ENCODE data around the gene PRKAR2B. TPM values are rescaled to one million over a fixed set of nuclear protein-coding genes. Genes with fewer than 3 reads are reported as not detected.
"Not testable (repeated sequence)": the region's sequence is repeated elsewhere in the genome, so short reads cannot be mapped to it uniquely, and the experiment has no call there.

The PRKAR2B gene
- polyA plus RNA-seq, 3 donors: 33.3 to 41.0 (median 37.5) TPM

- DNase-seq (ENCODE audit: extremely low read depth in 1 of 11, low read depth in 9 of 11, low spot score in 4 of 11): not testable (repeated sequence)
Observed at GRCh38 chr7:107099154-107099553, 54.6 kb downstream of the PRKAR2B start.

GRCh38 chr7:107100824-107101223 lies 56.3 kb downstream of the PRKAR2B start:
- DNase-seq (ENCODE audit: extremely low read depth in 1 of 11, low read depth in 9 of 11, low spot score in 4 of 11): no peak

DNA sequence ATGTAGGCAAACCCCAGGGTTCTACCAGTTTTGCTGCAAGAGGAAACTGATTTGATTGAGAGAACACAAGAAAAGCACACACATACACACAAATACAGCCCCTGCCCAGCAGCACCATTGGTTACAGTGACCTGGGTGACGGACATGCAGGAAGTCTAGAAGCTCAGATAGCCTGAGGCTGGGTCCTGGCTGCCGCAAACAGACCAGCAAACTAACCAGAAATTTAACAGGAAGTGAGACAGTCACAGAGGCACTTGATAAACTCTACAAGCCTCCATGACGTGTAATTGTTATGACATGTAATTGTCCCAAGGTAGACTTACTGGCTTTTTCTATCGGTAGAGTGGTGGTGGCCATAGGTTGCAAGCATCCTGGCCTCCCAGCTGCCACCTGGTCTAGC lies 58.9 kb downstream of the PRKAR2B start:
- peak in 2 of 11 donors; percentile 16 to 17 for DNase-seq (ENCODE audit: extremely low read depth in 1 of 11, low read depth in 9 of 11, low spot score in 4 of 11)

GRCh38 chr7:107104801-107105200 lies 60.3 kb downstream of the PRKAR2B start:
- no peak for DNase-seq (ENCODE audit: extremely low read depth in 1 of 11, low read depth in 9 of 11, low spot score in 4 of 11)

DNA sequence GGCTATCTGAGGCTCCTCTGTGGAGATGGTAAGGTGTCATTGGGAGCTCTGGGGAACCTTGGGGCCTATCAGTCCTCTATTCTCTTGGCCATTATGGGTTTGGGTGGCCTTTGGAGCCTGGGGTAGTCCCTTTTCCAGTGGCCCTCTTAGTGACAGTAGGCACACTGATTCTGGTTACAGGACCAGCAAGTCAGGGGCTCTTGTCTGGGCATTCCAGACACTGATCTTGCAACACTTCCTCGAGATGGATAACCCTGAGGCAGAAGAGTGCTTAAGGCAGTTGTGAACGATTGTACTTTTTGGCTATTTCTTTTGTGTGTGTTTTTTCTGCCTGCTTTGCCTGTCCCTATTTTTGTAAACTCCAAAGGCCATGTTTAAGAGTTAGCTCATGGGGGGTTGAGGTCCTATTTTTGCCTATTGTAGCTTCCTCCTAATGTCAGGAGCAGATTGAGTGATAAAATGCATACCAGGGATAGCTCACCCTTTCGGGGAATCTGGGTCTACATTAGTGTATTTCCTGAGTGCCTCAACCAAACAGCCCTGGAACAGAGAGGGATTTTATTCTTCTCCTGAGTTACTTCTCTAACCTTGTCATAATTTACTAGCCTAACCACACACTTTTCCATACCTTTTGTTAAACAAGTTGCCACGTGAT lies 61.2 kb downstream of the PRKAR2B start:
- no peak for DNase-seq (ENCODE audit: extremely low read depth in 1 of 11, low read depth in 9 of 11, low spot score in 4 of 11)

DNA sequence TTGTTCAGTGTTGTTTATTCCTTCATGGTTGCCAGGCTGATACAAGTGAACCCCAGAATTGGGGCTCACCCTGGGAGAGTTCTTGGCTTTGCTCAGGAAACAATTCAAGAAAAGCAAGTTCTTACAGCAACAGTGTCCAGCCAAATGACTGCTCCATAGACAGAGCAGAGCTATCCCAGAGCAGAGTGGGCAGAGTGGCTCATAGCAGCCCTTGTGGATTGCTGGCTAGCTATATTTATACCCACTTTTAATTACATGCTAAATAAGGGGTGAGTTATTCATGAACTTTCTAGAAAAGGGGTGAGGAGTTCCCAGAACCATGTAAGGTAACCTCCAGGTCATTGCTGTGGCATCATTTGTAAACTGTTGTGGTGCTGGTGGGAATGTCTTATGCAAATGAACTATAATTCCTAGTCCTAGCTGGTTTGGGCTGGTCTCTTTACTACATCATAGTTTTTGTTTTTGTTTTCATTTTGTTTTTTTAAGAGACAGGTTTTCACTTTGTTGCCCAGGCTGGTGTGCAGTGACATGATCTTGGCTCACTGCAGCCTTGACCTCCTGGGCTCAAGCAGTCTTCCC lies 64.4 kb downstream of the PRKAR2B start:
- no peak for DNase-seq (ENCODE audit: extremely low read depth in 1 of 11, low read depth in 9 of 11, low spot score in 4 of 11)

GRCh38 chr7:107109955-107110354 lies 65.5 kb downstream of the PRKAR2B start:
- DNase-seq (ENCODE audit: extremely low read depth in 1 of 11, low read depth in 9 of 11, low spot score in 4 of 11): no peak

GRCh38 chr7:107111196-107111595 lies 66.7 kb downstream of the PRKAR2B start:
- DNase-seq (ENCODE audit: extremely low read depth in 1 of 11, low read depth in 9 of 11, low spot score in 4 of 11): no peak

- DNase-seq (ENCODE audit: extremely low read depth in 1 of 11, low read depth in 9 of 11, low spot score in 4 of 11): peak in 3 of 11 donors; percentile 16 to 50 (median 26)
Observed at GRCh38 chr7:107113866-107114265, 69.4 kb downstream of the PRKAR2B start.

DNA sequence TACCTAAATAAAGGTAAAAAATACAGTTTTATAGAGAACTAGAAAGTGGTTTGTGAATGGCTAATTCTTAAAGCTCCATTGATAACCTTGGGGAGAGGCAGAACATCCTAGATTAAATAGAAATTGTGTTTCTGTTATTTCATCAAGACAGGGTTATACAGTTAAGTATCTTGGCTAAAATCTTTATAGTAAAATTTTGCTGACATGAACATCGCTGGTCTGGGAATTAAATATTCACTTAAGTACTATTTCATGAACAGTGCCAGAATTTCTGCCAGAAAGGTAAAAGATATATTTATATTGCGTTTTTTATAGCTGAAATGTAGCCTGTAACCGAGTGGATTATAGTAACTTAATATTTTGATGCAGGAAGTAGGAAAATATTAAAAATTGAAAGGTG lies 70.6 kb downstream of the PRKAR2B start:
- no peak for DNase-seq (ENCODE audit: extremely low read depth in 1 of 11, low read depth in 9 of 11, low spot score in 4 of 11)

- DNase-seq (ENCODE audit: extremely low read depth in 1 of 11, low read depth in 9 of 11, low spot score in 4 of 11): no peak
Observed at GRCh38 chr7:107115762-107116540, 71.4 kb downstream of the PRKAR2B start.

DNA sequence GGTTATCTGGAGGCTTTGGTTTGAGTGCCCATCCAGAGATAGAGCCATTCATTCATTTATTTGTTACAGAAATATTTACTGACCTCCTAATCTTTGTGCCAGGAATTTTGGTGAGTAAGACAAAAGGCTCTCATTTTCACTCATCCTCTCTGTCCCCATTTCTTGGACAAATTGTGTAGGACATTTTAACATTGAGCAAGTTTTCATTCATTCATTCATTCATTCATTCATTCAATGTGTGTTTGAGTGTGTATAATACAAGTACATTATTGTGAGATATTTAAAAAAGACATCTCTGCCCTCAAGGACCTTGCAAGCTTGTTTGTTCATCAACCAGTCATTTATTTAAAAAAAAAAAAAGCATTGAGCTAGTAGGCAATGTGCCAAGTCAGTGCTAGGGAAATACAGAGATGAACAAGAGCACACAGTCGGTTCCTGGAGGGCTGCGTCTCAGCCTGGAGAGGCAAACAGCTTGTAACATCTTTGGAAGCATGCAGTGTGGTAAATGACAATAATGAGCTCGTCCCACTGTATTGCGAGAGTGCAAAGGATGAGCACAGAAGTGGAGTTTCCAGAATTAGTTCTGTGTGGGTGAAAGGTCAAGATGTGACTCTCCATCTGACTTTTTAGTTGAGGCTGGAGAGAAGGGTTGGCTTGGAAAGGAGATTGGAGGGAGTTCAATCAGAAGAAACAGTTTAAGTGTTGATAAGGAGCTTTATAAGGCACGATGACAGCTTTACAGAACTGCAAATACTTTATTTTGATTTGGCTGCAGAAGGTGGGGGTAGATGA lies 73.8 kb downstream of the PRKAR2B start:
- no peak for DNase-seq (ENCODE audit: extremely low read depth in 1 of 11, low read depth in 9 of 11, low spot score in 4 of 11)

GRCh38 chr7:107119376-107120105 lies 75.0 kb downstream of the PRKAR2B start:
- DNase-seq (ENCODE audit: extremely low read depth in 1 of 11, low read depth in 9 of 11, low spot score in 4 of 11): peak in 1 of 11 donors; percentile 29

DNA sequence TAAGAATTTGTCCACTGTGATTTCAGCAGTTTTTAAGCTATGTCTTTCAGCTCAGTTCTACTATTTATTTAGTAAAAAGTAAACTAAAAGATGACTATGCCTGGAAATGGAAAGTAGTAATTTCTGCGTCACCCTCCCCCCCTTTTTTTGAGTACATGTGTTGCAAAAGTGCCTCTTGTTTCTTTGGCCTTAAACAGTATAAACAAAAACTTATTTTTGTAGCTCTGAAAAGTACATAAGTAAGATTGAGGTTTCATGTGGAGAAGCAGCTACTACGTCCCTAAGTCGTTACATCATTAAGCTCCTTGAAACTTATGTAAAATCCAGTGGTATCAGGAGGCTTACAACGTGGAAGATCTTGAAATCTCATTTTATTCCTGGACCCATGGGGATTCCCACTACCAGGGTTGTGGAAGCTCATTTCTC lies 78.0 kb downstream of the PRKAR2B start:
- DNase-seq (ENCODE audit: extremely low read depth in 1 of 11, low read depth in 9 of 11, low spot score in 4 of 11): no peak

GRCh38 chr7:107123392-107123791 lies 78.9 kb downstream of the PRKAR2B start:
- DNase-seq (ENCODE audit: extremely low read depth in 1 of 11, low read depth in 9 of 11, low spot score in 4 of 11): no peak

DNA sequence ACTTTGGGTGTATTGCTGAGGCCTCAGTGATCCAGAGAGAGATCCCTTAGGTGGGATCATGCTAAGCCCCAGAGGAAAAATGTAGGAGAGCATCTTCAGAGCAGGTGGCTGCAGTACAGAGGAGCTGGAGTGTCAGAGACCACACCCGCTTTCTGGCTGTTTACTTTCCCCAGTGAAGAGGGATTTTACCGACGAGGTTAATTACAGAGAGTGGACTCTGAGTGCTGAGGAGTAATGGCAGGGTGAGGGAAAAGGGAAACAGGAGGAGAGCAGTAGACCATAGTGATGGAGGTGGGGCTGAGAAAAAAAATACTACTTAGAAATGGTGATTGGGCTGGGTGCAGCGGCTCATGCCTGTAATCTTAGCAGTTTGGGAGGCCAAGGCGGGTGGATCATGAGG lies 81.0 kb downstream of the PRKAR2B start:
- no peak for DNase-seq (ENCODE audit: extremely low read depth in 1 of 11, low read depth in 9 of 11, low spot score in 4 of 11)

DNA sequence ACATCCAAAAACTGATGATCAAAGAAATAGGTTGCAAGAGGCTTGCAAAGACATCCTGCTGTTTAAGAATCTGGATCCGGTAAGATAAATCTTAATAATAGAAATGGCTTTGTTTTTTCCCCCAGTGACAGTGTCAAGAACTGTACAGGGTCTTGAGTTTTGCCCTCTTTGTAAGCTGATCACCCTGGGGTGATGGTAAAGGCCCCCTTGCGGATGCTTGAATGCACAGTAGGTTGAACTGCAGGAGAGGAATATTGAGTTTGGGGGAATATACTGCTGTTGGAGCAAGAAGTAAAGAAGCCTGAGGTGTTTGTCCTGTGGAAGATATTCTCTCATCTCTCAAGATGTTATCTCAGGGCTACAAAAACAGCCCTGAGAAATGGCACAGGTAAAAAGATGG lies 83.7 kb downstream of the PRKAR2B start:
- no peak for DNase-seq (ENCODE audit: extremely low read depth in 1 of 11, low read depth in 9 of 11, low spot score in 4 of 11)

- no peak for DNase-seq (ENCODE audit: extremely low read depth in 1 of 11, low read depth in 9 of 11, low spot score in 4 of 11)
Observed at GRCh38 chr7:107128748-107129147, 84.2 kb downstream of the PRKAR2B start.
